ENCODE data around the gene BABAM2. TPM values are rescaled to one million over a fixed set of nuclear protein-coding genes. Genes with fewer than 3 reads are reported as not detected.

Gene BABAM2
- total RNA-seq, 1 experiment from 2014 or later: 27.1 TPM

GRCh38 chr2:28182348-28182747 lies 291.8 kb downstream of the BABAM2 start:
- H3K4me1 Mint-ChIP-seq: no peaks in the 10 kb centered on the region
- no peaks in the 10 kb centered on the region for H3K23me2 ChIP-seq (ENCODE audit: insufficient read length, low read depth, low read length, poor library complexity, severe bottlenecking)
- no peak overlapping the region for H3K4me2 ChIP-seq (ENCODE audit: insufficient read depth, insufficient read length, low read length)
- H2BK15ac ChIP-seq (ENCODE audit: low read depth, low read length): no peak overlapping the region
- no peaks in the 10 kb centered on the region for H3K79me2 ChIP-seq (ENCODE audit: insufficient read depth, low read length)
- H2BK5ac ChIP-seq (ENCODE audit: insufficient read length, low read length): no peak overlapping the region
- no peak overlapping the region for H3K23ac ChIP-seq (ENCODE audit: insufficient read length, low read depth, low read length)
- no CpG with 5 or more reads among the region's 6 CpGs for WGBS (ENCODE audit: extremely low coverage, insufficient read length, low lambda C conversion rate)
- H2BK20ac ChIP-seq (ENCODE audit: low read depth, low read length, poor library complexity, severe bottlenecking): no peak overlapping the region
- no peaks in the 10 kb centered on the region for H3K27me3 Mint-ChIP-seq (ENCODE audit: low read depth)
- H3K9me3 ChIP-seq (ENCODE audit: control insufficient read depth, low read depth, low read length): no peaks in the 10 kb centered on the region
- H3K9me3 Mint-ChIP-seq: peaks cover 3% of the 10 kb centered on the region in 2 experiments; a peak in 4 of 5 replicates
- H2AFZ ChIP-seq (ENCODE audit: low read length): no peak overlapping the region
- no peak overlapping the region for H3K9ac ChIP-seq (ENCODE audit: extremely low read depth, insufficient read length, low read length)
- TF ChIP-seq CTCF (conservative IDR thresholded peaks at IDR 0.05): no peak
- no peak overlapping the region for H3K18ac ChIP-seq (ENCODE audit: insufficient read length, low read depth, low read length)
- H4K91ac ChIP-seq (ENCODE audit: insufficient read length, low read depth, low read length): no peak overlapping the region
- H3K27me3 ChIP-seq (ENCODE audit: insufficient read depth, low read length): no peaks in the 10 kb centered on the region
- H3K79me1 ChIP-seq (ENCODE audit: insufficient read depth, low read depth, low read length, poor library complexity, severe bottlenecking): no peaks in the 10 kb centered on the region
- no peak overlapping the region for H2AK5ac ChIP-seq (ENCODE audit: insufficient read length, low read length)
- DNase-seq: no peak
- H3K27ac ChIP-seq (ENCODE audit: insufficient read length, low read depth, low read length): no peak overlapping the region
- H2BK120ac ChIP-seq (ENCODE audit: low read depth, low read length, poor library complexity, severe bottlenecking): no peak overlapping the region
- peaks cover 0 to 2% (median 1%) of the 10 kb centered on the region in 3 experiments; a peak in 2 of 7 replicates for H3K36me3 Mint-ChIP-seq (ENCODE audit: insufficient read depth in 1 of 3, low read depth in 3 of 3)
- H3K4me1 ChIP-seq (ENCODE audit: insufficient read depth, low read length): no peaks in the 10 kb centered on the region
- no peak overlapping the region for H3K27ac Mint-ChIP-seq
- H4K8ac ChIP-seq (replicated peaks; ENCODE audit: insufficient read length, low read depth, low read length): no peak overlapping the region
- no peaks in the 10 kb centered on the region for H4K20me1 ChIP-seq (ENCODE audit: control insufficient read depth, insufficient read depth, insufficient read length)
- no peak overlapping the region for H3K4me3 Mint-ChIP-seq
- no peak overlapping the region for H3T11ph ChIP-seq (ENCODE audit: low read length)
- H2BK12ac ChIP-seq (ENCODE audit: insufficient read length, low read depth, low read length): no peak overlapping the region
- no peak overlapping the region for H3K56ac ChIP-seq (ENCODE audit: insufficient read length, low read depth, low read length)
- H3K4ac ChIP-seq (ENCODE audit: low read depth, low read length): no peak overlapping the region
- H3K14ac ChIP-seq (ENCODE audit: insufficient read depth, low read length): no peak overlapping the region
- no peak overlapping the region for H4K5ac ChIP-seq (ENCODE audit: insufficient read length, low read depth, low read length)

Data from H9 (cell line).